ENCODE results near the gene RAB6B.

Gene RAB6B

DNA sequence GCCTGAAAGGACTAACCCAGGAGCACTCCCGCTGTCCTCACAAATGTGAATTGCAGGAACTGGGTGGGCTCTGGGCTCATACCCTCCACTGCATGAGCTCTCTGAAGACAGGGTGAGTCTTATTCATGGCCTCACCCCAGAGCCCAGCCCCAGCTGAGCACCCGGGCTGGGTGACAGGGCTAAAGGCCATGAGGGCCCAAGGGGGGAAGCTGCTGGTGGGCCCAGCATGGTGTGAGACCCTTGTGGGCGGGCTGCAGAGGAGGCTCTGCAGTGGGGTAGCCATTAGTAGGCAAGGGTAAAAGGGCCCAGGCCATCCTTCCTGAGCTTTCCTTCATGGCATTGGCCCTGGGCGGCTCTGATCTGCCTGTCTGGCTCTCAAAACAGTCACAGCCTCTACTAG is 59.7 kb downstream of the RAB6B start:
- no peak for DNase-seq (ENCODE audit: low read depth)

DNA sequence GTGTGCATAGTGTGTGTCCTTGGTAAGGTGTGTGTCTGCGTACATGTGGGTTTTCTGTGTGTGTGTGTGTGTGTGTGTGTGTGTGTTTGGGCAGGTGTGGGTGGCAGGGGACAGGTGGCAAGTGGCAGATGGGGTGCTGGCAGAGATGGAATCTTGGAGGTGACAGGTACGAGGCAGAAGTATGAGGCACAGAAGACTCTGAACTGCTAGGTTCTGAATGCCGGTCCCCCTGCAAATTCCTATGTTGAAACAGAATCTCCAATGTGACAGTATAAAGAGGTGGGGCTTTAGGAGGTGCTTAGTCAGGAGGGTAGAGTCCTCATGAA is 60.3 kb downstream of the RAB6B start:
- no peak for DNase-seq (ENCODE audit: low read depth)

DNA sequence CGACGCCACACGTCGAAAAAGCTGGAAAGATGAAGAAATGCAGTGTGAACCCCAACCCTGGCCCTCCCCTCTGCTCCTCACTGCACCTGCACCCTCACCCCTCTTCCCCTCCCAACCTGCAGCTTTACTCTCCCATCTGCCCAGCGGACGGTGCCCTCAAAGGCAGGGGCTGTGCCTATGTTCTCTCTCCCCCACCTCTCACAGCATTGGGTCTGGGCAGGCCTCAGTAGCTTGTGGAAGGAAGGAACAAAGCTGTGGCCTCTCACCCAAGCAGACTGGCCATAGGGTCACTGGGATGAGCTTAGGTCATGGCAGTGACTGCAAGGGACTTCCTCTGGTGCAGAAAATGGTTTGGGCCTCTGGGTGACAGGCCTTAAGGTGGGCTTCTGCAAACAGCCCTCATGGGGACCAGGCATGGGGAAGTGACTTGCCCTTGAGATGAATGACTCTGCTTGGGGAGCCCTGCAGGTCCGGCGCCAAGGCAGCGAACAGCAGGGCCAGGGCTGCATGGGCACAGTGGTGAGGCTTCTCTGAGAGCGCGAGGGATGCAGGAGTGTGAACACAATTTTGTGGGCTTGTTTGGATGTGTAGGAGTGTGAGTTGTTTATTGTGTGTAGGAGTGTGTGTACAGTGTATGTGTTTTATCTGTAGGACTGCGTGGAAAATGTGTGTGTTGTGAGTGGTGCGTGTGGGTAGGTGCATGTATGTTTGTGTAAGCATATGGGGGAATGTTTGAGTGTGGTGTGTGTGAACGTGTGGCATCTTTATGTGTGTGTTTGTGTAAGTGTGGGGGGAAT is 60.9 kb downstream of the RAB6B start:
- DNase-seq (ENCODE audit: low read depth): no peak

- no peak for DNase-seq (ENCODE audit: low read depth)
Observed at GRCh38 chr3:133833880-133834620, 61.6 kb downstream of the RAB6B start.

DNA sequence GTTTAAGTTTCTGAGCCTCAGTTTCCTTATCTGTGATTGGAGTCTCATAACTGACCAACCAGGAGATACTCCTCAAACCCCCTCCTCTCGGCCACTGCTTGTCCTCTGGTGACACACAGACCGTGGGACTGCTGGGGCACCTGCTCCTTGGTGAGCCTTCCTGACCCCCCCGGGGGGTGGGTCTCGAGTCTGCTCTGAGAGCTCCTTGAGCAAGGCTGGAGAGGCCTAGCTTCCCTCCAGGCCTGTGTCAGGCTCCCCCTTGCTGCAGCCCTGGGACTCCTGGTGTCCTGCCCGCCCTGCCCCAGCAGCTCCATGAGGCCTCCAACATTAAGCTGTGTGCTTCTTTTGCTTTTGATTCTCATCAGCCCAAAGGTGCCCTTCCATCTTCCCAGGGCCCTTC is 62.4 kb downstream of the RAB6B start:
- DNase-seq (ENCODE audit: low read depth): no peak

DNA sequence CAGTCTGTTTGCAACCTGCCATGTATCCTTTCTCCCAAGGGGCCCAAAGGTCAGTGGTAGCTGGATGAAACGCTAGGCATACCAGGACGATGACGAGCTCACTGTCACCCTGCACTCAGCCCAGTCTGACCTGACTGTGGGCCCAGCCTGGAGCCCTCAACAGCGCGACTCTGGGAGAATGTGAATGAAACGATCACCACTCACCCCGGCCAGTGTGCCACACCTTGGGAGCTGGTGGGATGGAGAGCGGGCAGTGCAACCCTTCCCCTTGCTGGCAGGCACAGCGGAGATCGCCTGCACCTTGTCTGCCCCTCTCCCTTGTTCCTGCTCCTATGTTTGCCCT is 62.9 kb downstream of the RAB6B start:
- no peak for DNase-seq (ENCODE audit: low read depth)

- no peak for DNase-seq (ENCODE audit: low read depth)
Observed at GRCh38 chr3:133831966-133832801, 63.5 kb downstream of the RAB6B start.

DNA sequence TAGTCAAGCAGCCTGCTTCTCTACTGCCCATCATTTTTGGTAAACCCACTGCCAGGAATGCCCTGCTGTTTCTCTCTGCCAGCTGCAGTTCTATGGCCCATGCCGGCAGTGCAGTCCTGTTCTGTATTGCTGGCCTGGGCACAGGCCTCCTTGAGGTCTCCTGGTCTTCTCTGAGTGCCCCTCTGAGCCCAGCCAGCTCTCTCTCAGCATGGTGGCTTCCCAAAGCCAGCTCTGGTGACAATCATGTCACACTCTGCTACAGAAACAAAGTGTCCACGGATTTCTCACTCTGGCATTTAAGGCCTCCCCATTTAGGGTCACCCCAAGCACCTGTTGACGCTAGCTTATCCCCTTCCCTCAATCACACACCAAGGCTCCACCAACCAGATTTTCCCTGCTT is 65.6 kb downstream of the RAB6B start:
- no peak for DNase-seq (ENCODE audit: low read depth)

GRCh38 chr3:133829310-133829707 is 66.4 kb downstream of the RAB6B start:
- DNase-seq (ENCODE audit: low read depth): no peak

GRCh38 chr3:133828576-133829309 is 66.9 kb downstream of the RAB6B start:
- DNase-seq (ENCODE audit: low read depth): no peak

DNA sequence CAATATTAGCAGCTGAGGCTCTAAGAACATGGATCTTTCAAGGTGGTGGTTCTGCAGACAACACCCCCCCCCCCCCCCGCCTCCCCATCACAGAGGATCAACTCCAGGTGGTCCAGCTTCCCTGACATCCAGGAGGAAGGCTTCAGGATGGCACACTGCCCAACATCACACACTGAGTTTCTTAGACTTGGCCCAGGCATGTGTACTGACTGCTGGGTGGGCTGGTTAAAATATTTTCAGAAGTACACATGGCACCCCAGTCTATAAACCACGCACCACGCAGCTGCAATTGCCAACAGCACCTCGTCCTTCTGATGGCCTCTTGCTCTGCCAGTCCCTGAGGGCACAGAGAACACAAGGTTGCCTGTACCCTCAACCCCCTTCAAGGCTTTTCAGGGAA is 68.0 kb downstream of the RAB6B start:
- DNase-seq (ENCODE audit: low read depth): no peak

DNA sequence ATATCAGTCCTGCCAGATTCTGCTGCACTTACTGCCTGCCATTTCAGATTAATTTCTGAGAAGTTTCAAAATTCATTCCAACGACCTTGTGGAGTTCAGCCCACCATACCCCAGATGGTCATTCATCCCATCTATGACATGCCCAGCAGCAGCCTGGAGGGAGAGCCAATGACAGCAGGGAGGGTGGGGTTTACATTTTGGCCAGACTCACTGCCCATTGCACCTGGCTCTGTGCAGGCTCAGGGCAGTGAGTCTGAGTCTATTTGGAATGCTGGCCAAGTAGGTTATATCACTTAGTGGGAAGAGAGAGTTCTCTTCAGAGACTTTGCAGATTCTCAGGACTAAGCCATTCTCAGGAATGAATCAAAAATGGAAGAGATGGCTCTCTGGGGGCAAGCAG is 68.5 kb downstream of the RAB6B start:
- no peak for DNase-seq (ENCODE audit: low read depth)

- DNase-seq (ENCODE audit: low read depth): no peak
Observed at GRCh38 chr3:133825969-133826727, 69.5 kb downstream of the RAB6B start.

DNA sequence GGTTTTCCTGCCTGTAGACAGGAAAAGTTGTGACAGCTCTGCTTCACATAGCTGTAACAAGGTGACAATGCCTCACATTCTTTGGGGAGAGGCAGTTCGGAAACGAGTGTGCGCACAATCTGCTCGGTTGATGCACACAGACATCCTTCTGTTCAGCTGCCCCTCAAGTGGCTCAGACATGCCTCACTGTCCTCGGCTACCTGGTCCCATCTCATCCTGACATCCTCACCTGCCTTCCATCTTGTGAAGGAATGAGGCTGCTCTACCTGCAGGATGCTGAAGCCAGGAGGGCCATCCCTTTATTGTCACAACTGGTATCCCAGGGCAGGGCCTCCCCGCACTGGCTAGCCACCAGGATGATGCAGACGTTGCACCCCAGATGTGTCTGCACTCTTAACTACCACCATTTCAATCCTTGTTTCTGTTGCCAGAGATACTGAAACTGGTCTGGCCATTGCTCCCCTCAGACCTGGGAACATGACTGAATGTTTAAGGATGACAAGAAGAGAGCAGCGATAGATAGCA is 70.7 kb downstream of the RAB6B start:
- no peak for DNase-seq (ENCODE audit: low read depth)

DNA sequence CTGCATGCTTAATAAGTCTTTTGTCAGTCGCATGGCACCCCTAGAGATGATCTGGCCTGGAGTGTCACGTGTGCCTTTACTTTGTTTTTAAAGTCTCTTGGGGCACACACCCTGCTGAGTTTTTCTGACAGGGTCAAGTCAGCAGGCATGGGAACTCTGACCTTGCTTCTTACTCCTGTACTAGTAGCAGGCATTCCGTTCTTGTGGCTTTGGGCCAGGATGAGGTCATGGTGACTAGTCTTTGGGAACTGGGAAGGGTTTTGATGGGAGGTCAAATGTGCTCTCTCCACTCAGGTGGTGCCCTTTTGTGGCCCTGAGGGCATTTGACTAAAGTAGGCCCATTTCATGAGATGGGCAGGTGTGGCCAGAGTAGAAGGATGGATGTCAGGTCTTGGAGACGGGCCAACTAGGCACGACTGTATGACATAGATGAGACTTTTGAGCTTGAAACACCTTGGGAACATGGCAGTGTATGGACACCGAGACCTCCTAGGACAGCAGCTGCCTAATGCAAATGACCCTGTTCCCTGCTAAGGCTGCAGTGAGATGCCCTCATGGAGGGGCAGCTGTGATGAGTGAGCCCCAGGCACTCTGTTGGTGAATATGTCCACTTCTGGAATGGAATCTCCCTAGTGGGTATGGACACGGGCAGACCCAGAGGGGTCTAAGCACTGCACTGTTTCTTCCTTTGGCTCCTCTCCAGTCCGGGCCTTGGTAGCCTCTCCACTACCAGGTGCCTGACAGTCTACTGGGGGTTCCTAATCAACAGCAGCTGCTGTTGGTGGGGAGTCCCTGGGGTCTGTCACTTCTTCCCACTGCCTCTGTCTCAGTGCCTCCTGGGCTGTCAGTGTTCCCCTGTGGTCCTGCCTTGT is 73.7 kb downstream of the RAB6B start:
- no peak for DNase-seq (ENCODE audit: low read depth)

DNA sequence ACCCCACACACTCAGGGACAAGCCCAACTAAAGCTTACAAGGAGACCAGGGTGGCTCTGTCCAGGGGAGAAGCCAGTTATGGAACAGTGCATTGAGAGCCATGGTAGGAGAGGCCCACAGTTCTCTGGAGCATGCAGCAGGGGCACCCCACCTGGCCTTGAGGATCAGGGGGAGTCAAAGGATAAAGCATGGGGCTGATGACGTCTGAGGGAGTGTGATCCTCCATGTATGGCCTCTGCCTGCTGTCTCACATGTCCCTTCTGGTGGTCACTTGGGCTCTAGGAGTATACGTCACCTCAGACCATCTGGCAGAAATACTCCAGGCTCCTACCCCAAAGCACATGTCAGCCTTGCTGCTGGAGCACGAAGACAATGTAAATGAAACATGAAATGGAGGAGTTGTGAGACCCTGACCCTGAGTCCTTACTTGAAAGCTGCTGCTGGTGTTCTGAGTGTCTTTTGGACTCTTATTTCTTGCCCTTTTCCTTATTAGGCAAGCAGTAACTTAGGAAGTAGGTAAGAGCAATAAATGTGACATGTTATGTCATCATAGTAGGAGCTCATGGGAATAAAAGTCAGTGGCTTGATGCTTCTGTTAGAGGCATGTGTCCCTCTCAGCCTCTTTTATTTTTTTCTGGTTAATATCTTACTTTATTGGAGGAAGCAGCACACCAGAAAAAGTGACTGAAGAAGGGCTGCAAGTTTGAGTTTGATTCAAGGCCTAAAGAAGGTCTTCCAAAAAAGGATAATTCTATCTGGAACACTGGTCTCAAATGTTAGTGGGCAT is 74.6 kb downstream of the RAB6B start:
- DNase-seq (ENCODE audit: low read depth): no peak

- DNase-seq (ENCODE audit: low read depth): no peak
Observed at GRCh38 chr3:133820129-133820528, 75.6 kb downstream of the RAB6B start.

DNA sequence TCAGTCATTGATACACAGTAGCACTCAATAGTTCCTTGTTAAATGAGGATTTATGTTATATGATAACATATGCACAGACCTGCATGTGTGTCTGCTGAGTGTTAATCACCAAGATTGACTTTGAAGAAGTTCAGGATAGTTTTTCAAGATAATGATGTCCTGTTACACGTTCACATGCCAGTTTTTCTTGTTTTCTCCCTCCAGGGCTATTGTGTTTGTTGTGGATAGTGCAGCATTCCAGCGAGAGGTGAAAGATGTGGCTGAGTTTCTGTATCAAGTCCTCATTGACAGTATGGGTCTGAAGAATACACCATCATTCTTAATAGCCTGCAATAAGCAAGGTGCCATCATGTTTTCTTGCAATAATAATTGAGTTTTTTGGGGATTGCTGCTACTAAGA is 80.3 kb downstream of the RAB6B start:
- no peak for DNase-seq (ENCODE audit: low read depth)

GRCh38 chr3:133812872-133813271 is 82.8 kb downstream of the RAB6B start:
- DNase-seq (ENCODE audit: low read depth): no peak

Measured in stimulated activated CD8-positive, alpha-beta memory T cell treated with anti-CD3 and anti-CD28 coated beads, Interleukin-15, amount 100 ng/mL, for 1 hour (primary cell).